ENCODE results near the gene TIMM10.
"Not testable (repeated sequence)": the region's sequence is repeated elsewhere in the genome, so short reads cannot be mapped to it uniquely, and the experiment has no call there.

TIMM10 gene

GRCh38 chr11:57541169-57541568, 10.6 kb upstream of the TIMM10 start:
- DNase-seq = no peak

GRCh38 chr11:57539342-57539741, 8.8 kb upstream of the TIMM10 start:
- no peak for DNase-seq

- no peak for DNase-seq
Observed at GRCh38 chr11:57536947-57537619, 6.5 kb upstream of the TIMM10 start, which contains the start of gene SMTNL1. Gene SMTNL1 (plus strand): TSS chr11:57537595. CDS start chr11:57542643, 5,048 bp downstream.

GRCh38 chr11:57534449-57534848, 3.9 kb upstream of the TIMM10 start:
- not testable (repeated sequence) for DNase-seq

GRCh38 chr11:57530215-57530595, 349 bp downstream of the TIMM10 start:
- DNase-seq = peak; percentile 8

- no peak for DNase-seq
Observed at GRCh38 chr11:57529012-57529411, 1.5 kb downstream of the TIMM10 start.

- DNase-seq = peak; percentile 78
Observed at GRCh38 chr11:57527056-57527631, 3.4 kb downstream of the TIMM10 start.

- DNase-seq = no peak
Observed at GRCh38 chr11:57523419-57523818, 7.1 kb downstream of the TIMM10 start.

GRCh38 chr11:57521116-57521515, 9.4 kb downstream of the TIMM10 start:
- no peak for DNase-seq

- DNase-seq = no peak
Observed at GRCh38 chr11:57516061-57516443, 14.5 kb downstream of the TIMM10 start.

GRCh38 chr11:57515332-57516060, 15.1 kb downstream of the TIMM10 start, which contains the start of gene SLC43A1:
Gene SLC43A1 (minus strand): TSS chr11:57515702. CDS start chr11:57514111, 1,591 bp downstream.
- no peak for DNase-seq

GRCh38 chr11:57514538-57515331, 15.8 kb downstream of the TIMM10 start:
- DNase-seq = peak; percentile 34

- DNase-seq = peak; percentile 31
Observed at GRCh38 chr11:57513911-57514537, 16.5 kb downstream of the TIMM10 start.

GRCh38 chr11:57513452-57513795, 17.1 kb downstream of the TIMM10 start:
- DNase-seq = no peak

- no peak for DNase-seq
Observed at GRCh38 chr11:57512646-57513451, 17.7 kb downstream of the TIMM10 start.

GRCh38 chr11:57511741-57512430, 18.7 kb downstream of the TIMM10 start:
- no peak for DNase-seq

- DNase-seq = no peak
Observed at GRCh38 chr11:57508341-57509170, 22.0 kb downstream of the TIMM10 start.

- DNase-seq = no peak
Observed at GRCh38 chr11:57506522-57506921, 24.0 kb downstream of the TIMM10 start.

- DNase-seq = no peak
Observed at GRCh38 chr11:57504511-57504910, 26.0 kb downstream of the TIMM10 start.

GRCh38 chr11:57502870-57503269, 27.7 kb downstream of the TIMM10 start:
- DNase-seq = no peak

Data from activated CD4-positive, alpha-beta T cell treated with anti-CD3 and anti-CD28 coated beads, Interleukin-2, amount 50 U/mL, for 1 hour (primary cell).